Measurements from ENCODE around the gene CDC20. TPM values are rescaled to one million over a fixed set of nuclear protein-coding genes. Genes with fewer than 3 reads are reported as not detected.

CDC20 gene
- total RNA-seq (2021; ENCODE audit: unreplicated experiment) (355 TPM), Bru-seq, nascent RNA (percentile 96 among the genes with signal in this experiment), BruChase-seq, experiment 1, labeled RNA remaining after a 6-hour chase (percentile 98 among the genes with signal in this experiment), BruChase-seq, experiment 2, labeled RNA remaining after a 2-hour chase (percentile 97 among the genes with signal in this experiment)
- 375 and 408 TPM in 2 replicates for polyA plus RNA-seq (2012)
- long read RNA-seq, transcript CDC20-201 (11 exons, 1,675 nt): major isoform, 473 of 786 reads
- long read RNA-seq, transcript CDC20-202 (10 exons, 1,777 nt): minor isoform, 212 of 786 reads
- long read RNA-seq, partial matches to known transcripts: 64 of 786 reads
- long read RNA-seq, other reads (novel, unspliced or antisense): 35 of 786 reads

- H3K27me3 ChIP-seq (ENCODE audit: insufficient read depth, low read length): no peaks in the 10 kb centered on the region
These were observed at the start of gene CDC20 for GRCh38 chr1:43358746-43359693. Gene CDC20, plus strand, starts transcription at chr1:43358981. Its CDS starts 235 bp downstream, at chr1:43359216.

More at GRCh38 chr1:43358746-43359693, at the start of gene CDC20:
- Histone ChIP-seq H3K9me2 (ENCODE audit: insufficient read depth) (no peaks in the 10 kb centered on the region), H3K9ac (ENCODE audit: low read length) (peak within 1 kb of the TSS; percentile 94), H3K27ac (ENCODE audit: low read depth, low read length) (peak within 1 kb of the TSS; percentile 80), H3K4me3 (replicated peaks in 1 of 2; ENCODE audit: low read depth in 1 of 2, low read length in 2 of 2) (peak within 1 kb of the TSS; percentile 76 to 91), H3K4me2 (ENCODE audit: low read length) (peak within 1 kb of the TSS; percentile 83), H4K20me1 (ENCODE audit: insufficient read depth) (peaks cover 3% of the 10 kb centered on the region; the same call in 1 of the 2 replicates), H3K36me3 (ENCODE audit: control insufficient read depth in 1 of 2, insufficient read depth in 2 of 2, low read length in 2 of 2) (peaks cover 23 to 45% of the 10 kb centered on the region in 2 experiments), H3K4me1 (ENCODE audit: control insufficient read depth in 1 of 2, insufficient read depth in 2 of 2, low read length in 2 of 2) (peaks cover 13 to 53% of the 10 kb centered on the region in 2 experiments), H3K79me2 (ENCODE audit: insufficient read depth, low read length) (peaks cover 36% of the 10 kb centered on the region), H3K9me3 (ENCODE audit: control insufficient read depth in 1 of 2, insufficient read depth in 1 of 2, low read depth in 1 of 2, low read length in 2 of 2) (no peaks in the 10 kb centered on the region), H2AFZ (ENCODE audit: low read depth, low read length, poor library complexity, severe bottlenecking) (no peak within 1 kb of the TSS)
- peak; percentile 92 for ATAC-seq
- peak; percentile 96 for DNase-seq (ENCODE audit: low read depth, low spot score)
- intact Hi-C loops (cut with micrococcal nuclease): loop anchor here (1.0 kb wide), 1 partner anchor 121 kb away; no protein-coding TSS in a partner anchor
- TF ChIP-seq ZNF274 (IDR thresholded peaks at IDR 0.05; ENCODE audit: low read depth, low read length) (no peak), CEBPB (IDR thresholded peaks at IDR 0.05; ENCODE audit: low read depth) (no peak), ZBTB33 (IDR thresholded peaks at IDR 0.05; ENCODE audit: extremely low read depth, insufficient replicate concordance, low read length) (peak; percentile 97), YY1 (IDR thresholded peaks at IDR 0.05; ENCODE audit: extremely low read depth, insufficient replicate concordance, low read depth, low read length) (peak; percentile 34), POLR2A (IDR thresholded peaks at IDR 0.05; ENCODE audit: borderline replicate concordance, extremely low read depth, insufficient read depth, insufficient read length) (peak; percentile 76), POLR2AphosphoS5 (IDR thresholded peaks at IDR 0.05; ENCODE audit: low read depth, low read length) (peak; percentile 80)
- POLR2A ChIA-PET: interaction anchor here (0.6 to 2.1 kb wide), 16 partner anchors 9 to 571 kb away, joined by 3 to 26 read pairs (median 5); partner anchors contain the start of genes C1orf210 and ELOVL1
- RAD21 ChIA-PET (ENCODE audit: low non-redundant PET in 1 of 2, low total read pairs in 2 of 2, uncharacterized antibody in 2 of 2, unreplicated experiment in 2 of 2): interaction anchor here in 1 of 2 experiments (0.8 to 1.1 kb wide), 2 partner anchors 55 to 74 kb away, joined by 4 read pairs; partner anchors contain the start of gene C1orf210
- CTCF ChIA-PET: interaction anchor here (0.6 to 2.6 kb wide), 10 partner anchors 9 to 132 kb away, joined by 3 to 15 read pairs (median 6); partner anchors contain the start of gene C1orf210
- BruUV-seq (replicated peaks): TSS peak; percentile 74

Data from HCT116 (cell line).